ENCODE results near the gene FIGN. TPM values are rescaled to one million over a fixed set of nuclear protein-coding genes. Genes with fewer than 3 reads are reported as not detected.

The FIGN gene
- total and polyA plus RNA-seq, 7 donors: 0.08 to 3.0 (median 1.2) TPM

- Histone ChIP-seq H3K27ac (no peak overlapping the region), H3K36me3 (ENCODE audit: insufficient read depth in 1 of 2, low read depth in 1 of 2) (no peaks in the 10 kb centered on the region), H3K27me3 (ENCODE audit: insufficient read depth in 3 of 3, low read length in 2 of 3) (no peaks in the 10 kb centered on the region), H3K9me3 (no peaks in the 10 kb centered on the region), H3K4me1 (no peaks in the 10 kb centered on the region), H3K4me3 (no peak overlapping the region)
- no peak for DNase-seq
- TF ChIP-seq CTCF (IDR thresholded peaks at IDR 0.05): no peak
- WGBS, 3 donors: 67 to 94% (median 92%) methylated on average over 2 of the region's 2 CpGs
- intact Hi-C loops (cut with DNase I): no loop called here
- ATAC-seq: no peak
These were observed 161.5 kb downstream of the FIGN start for GRCh38 chr2:163574309-163574708.

- H3K27me3 ChIP-seq (ENCODE audit: insufficient read depth in 3 of 3, low read length in 2 of 3): no peaks in the 10 kb centered on the region
- H3K36me3 ChIP-seq (ENCODE audit: insufficient read depth in 1 of 2, low read depth in 1 of 2): no peaks in the 10 kb centered on the region
- H3K4me1 ChIP-seq: no peaks in the 10 kb centered on the region
- no peaks in the 10 kb centered on the region for H3K9me3 ChIP-seq
- DNase-seq (no peak), ATAC-seq (no peak)
- H3K27ac ChIP-seq: no peak overlapping the region
- no peak overlapping the region for H3K4me3 ChIP-seq
- intact Hi-C loops (cut with DNase I): no loop called here
- no peak for TF ChIP-seq CTCF (IDR thresholded peaks at IDR 0.05)
- WGBS, 3 donors: 82 to 90% (median 82%) methylated on average over 1 of the region's 1 CpG
These were observed 162.2 kb downstream of the FIGN start for GRCh38 chr2:163573652-163574051.

- no peak for TF ChIP-seq CTCF (IDR thresholded peaks at IDR 0.05)
- DNase-seq (no peak), ATAC-seq (no peak)
- H3K9me3 ChIP-seq: no peaks in the 10 kb centered on the region
- intact Hi-C loops (cut with DNase I): no loop called here
- H3K4me3 ChIP-seq: no peak overlapping the region
- H3K27me3 ChIP-seq (ENCODE audit: insufficient read depth in 3 of 3, low read length in 2 of 3): no peaks in the 10 kb centered on the region
- H3K27ac ChIP-seq: no peak overlapping the region
- H3K4me1 ChIP-seq: no peaks in the 10 kb centered on the region
- no peaks in the 10 kb centered on the region for H3K36me3 ChIP-seq (ENCODE audit: insufficient read depth in 1 of 2, low read depth in 1 of 2)
- 85 to 89% (median 88%) methylated on average over 7 of the region's 7 CpGs for WGBS, 3 donors
These were observed 163.0 kb downstream of the FIGN start for GRCh38 chr2:163572850-163573249.

- H3K36me3 ChIP-seq (ENCODE audit: insufficient read depth in 1 of 2, low read depth in 1 of 2): no peaks in the 10 kb centered on the region
- no peak overlapping the region for H3K4me3 ChIP-seq
- no peaks in the 10 kb centered on the region for H3K4me1 ChIP-seq
- no peak for ATAC-seq
- H3K9me3 ChIP-seq: no peaks in the 10 kb centered on the region
- no peak for DNase-seq
- WGBS, 3 donors: 89 to 94% (median 91%) methylated on average over 7 of the region's 7 CpGs
- no peak overlapping the region for H3K27ac ChIP-seq
- TF ChIP-seq CTCF (IDR thresholded peaks at IDR 0.05): no peak
- intact Hi-C loops (cut with DNase I): no loop called here
- H3K27me3 ChIP-seq (ENCODE audit: insufficient read depth in 3 of 3, low read length in 2 of 3): no peaks in the 10 kb centered on the region
These were observed 164.2 kb downstream of the FIGN start for GRCh38 chr2:163571423-163572102.

GRCh38 chr2:163570391-163570790 lies 165.4 kb downstream of the FIGN start:
- ATAC-seq (no peak), DNase-seq (no peak)
- Histone ChIP-seq H3K27me3 (ENCODE audit: insufficient read depth in 3 of 3, low read length in 2 of 3) (no peaks in the 10 kb centered on the region), H3K4me3 (no peak overlapping the region), H3K4me1 (no peaks in the 10 kb centered on the region), H3K9me3 (no peaks in the 10 kb centered on the region), H3K27ac (no peak overlapping the region), H3K36me3 (ENCODE audit: insufficient read depth in 1 of 2, low read depth in 1 of 2) (no peaks in the 10 kb centered on the region)
- no peak for TF ChIP-seq CTCF (IDR thresholded peaks at IDR 0.05)
- WGBS, 3 donors: 83 to 93% (median 85%) methylated on average over 3 of the region's 3 CpGs
- intact Hi-C loops (cut with DNase I): no loop called here

Data from psoas muscle (tissue), 8 donors.